Omental fat pad (tissue), 4 donors: ENCODE results near the gene CYSRT1. TPM values are rescaled to one million over a fixed set of nuclear protein-coding genes. Genes with fewer than 3 reads are reported as not detected.
"Not testable (repeated sequence)": the region's sequence is repeated elsewhere in the genome, so short reads cannot be mapped to it uniquely, and the experiment has no call there.

Experiments
- ATAC-seq: fragments of 150-250 bp; one replicate; pipeline ENCODE4 v1.9.1; 2016; ENCODE audit warnings: mild to moderate bottlenecking, moderate library complexity; ENCODE audit not compliant: low FRiP score
- DNase-seq: peaks from one replicate; pipeline ENCODE4 v3.0.0-alpha.2; 2019; ENCODE audit warnings: low spot score
- total RNA-seq, 4 donors: library from RNA; depleted of rRNA; stranded (reverse); fragments of >200 nt; gene quantifications; one replicate each; pipeline ENCODE4 v1.1.0, GENCODE V29; 2016
- TF ChIP-seq, protein P1 (sequence below), 3 donors: fragments of 450-650 bp; IDR thresholded peaks; one replicate each; pipeline ENCODE4 v1.5.1; 2016 to 2017; ENCODE audit warnings: antibody characterized with exemption in 3 of 3, mild to moderate bottlenecking in 3 of 3, moderate library complexity in 2 of 3

Gene CYSRT1
- total RNA-seq, 4 donors from 2014 or later = 0.36 to 0.65 (median 0.38) TPM; not detected in 1

DNA sequence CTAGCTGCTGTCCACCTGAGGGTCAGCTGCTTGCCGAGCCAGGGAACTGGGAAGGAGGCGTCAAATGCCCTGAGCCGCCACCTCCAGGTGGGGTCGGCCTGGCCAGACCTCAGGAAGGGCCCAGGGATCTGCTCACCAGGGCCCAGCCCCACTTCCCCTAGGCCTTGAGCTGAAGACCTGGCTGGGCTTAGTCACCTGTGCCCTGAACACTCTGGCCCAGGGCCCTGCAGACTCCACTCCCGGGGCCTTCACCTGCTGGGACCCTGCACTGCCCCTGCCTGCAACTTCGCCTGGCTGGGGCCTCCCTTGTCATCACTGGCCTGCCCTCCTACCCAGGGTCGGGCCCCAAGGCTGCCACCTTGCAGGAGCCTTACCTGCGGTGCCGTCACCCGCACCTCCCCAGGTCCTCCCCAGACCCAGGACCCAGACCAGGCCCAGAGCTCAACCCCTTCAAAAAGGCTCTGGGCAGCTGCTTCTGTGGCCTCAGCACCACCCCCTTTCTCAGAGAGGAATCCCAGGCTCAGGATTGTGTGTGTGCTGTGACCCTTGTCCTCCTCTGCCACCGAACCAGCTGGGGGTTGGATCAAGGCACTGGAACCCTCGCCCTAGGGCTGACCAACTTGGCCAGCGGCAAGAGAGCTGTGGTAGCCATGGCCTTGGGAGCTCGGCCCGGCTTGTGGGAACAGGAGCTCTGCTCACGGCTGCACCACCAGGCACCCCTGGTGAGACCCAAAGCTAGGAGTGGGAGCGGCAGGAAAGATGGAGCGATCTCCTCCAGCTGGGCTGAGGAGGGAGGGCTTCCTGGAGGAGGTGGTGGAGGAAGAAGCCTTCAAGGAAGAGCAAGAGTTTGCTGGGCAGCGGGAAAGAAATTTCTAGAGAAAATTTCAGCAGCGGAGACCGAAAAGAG, 29.0 kb downstream of the CYSRT1 start:
- DNase-seq (no peak), ATAC-seq (no peak)
- TF ChIP-seq, protein P1, sequence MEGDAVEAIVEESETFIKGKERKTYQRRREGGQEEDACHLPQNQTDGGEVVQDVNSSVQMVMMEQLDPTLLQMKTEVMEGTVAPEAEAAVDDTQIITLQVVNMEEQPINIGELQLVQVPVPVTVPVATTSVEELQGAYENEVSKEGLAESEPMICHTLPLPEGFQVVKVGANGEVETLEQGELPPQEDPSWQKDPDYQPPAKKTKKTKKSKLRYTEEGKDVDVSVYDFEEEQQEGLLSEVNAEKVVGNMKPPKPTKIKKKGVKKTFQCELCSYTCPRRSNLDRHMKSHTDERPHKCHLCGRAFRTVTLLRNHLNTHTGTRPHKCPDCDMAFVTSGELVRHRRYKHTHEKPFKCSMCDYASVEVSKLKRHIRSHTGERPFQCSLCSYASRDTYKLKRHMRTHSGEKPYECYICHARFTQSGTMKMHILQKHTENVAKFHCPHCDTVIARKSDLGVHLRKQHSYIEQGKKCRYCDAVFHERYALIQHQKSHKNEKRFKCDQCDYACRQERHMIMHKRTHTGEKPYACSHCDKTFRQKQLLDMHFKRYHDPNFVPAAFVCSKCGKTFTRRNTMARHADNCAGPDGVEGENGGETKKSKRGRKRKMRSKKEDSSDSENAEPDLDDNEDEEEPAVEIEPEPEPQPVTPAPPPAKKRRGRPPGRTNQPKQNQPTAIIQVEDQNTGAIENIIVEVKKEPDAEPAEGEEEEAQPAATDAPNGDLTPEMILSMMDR (IDR thresholded peaks at IDR 0.05) = no peak

DNA sequence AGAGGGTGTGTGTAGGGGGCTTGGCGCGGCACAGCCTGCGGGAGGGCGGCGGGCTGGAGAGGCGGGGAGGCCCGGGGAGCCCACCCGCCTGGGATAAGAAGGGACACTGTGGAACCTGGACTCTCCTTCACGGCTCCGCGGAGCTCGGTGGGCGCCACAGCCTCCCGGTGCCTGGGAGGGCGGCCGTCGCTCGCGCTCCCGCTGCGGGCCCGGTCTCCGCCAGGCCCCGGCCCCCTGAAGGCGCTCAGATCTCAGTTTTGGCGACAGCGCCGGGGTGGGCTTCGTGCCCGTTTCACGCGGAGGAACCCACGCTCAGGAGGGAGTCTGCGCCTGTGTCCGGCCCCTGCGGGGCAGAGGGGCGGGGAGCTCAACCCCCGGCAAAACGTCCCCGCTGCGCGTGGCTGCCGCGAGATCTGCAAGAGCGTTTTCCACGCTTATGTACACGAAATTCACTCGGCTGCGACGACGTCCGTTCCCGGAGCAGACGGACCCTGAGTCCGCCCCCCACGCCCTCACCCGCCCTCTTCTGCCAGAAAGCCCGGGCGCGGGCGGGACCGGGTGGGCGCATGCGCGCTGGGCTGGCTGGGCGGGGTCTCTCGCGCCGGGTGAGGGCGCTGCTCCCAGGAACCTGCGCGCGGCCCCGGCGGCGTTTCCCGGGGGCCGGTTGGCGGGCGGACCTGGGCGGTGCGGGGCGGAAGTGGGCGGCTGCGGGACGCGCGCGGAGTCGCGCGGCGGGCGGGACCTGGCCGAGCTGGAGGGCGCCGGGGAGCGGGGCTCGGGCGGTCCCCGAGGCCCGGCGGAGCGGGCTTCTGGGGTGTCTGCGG, 29.9 kb downstream of the CYSRT1 start, which contains the start of gene NELFB:
Gene NELFB, plus strand, starts transcription at position 704 of the 824 bp plus-strand sequence.
- ATAC-seq = peak; percentile 93
- peak; percentile 72 for DNase-seq
- TF ChIP-seq, protein P1 (IDR thresholded peaks at IDR 0.05) = no peak

DNA sequence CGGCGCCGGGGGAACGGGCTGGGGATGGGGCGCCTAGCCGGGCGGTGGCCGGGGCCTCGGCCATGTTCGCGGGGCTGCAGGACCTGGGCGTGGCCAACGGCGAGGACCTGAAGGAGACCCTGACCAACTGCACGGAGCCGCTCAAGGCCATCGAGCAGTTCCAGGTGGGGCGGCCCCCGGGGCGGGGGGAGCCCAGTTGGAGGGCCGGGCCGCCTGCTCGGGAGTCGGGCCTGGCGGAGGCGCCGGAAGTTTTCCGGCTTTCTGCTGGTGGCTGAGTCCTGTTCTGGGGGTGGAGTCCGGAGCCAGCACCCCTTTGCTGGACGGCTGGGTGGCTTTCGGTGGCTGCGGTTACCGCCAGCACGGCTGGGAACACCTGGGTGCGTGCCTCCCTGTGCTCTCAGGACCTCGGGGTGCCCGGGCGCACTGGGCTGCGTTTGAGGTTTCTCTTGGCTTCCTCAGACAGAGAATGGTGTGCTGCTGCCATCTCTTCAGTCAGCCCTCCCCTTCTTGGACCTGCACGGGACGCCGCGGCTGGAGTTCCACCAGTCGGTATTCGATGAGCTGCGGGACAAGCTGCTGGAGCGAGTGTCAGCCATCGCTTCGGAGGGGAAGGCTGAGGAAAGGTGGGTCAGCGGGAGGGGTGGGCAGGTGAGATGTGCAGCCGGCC, 30.6 kb downstream of the CYSRT1 start:
- TF ChIP-seq, protein P1 (IDR thresholded peaks at IDR 0.05) = no peak
- ATAC-seq = peak; percentile 49
- no peak for DNase-seq

DNA sequence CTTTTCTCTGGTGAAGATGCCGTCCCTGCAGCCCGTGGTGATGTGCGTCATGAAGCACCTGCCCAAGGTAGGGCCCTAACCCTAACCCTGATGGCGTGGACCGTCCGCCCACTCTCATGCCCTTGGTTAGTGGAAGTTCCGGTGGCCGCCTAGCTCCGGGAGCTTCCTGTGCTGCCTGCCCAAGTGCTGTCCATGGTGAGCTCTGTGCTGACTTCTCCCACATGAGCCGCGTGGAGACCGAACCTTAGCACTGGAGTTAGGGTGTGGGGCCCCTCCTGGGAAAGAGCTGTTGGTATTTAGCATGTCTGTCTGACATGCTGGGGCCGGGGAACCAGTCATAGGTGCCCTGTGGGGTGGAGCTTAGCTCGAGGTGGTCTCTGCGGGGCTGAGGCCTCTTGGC, 31.4 kb downstream of the CYSRT1 start:
- TF ChIP-seq, protein P1 (IDR thresholded peaks at IDR 0.05) = no peak
- DNase-seq (no peak), ATAC-seq (no peak)

DNA sequence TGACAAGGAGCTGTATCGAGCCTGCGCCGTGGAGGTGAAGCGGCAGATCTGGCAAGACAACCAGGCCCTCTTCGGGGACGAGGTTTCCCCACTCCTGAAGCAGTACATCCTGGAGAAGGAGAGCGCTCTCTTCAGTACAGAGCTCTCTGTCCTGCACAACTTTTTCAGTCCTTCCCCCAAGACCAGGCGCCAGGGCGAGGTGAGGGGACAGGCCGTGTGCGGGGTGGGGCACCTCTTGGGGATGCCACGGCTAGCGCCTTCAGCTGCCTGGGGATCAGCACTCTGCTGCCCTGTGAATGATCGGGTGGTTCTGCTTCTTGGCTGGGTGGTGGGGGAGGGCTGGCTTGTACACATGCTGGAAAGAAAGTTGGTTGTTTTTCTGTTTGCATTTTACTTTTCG, 31.9 kb downstream of the CYSRT1 start:
- TF ChIP-seq, protein P1 (IDR thresholded peaks at IDR 0.05) = no peak
- DNase-seq (no peak), ATAC-seq (no peak)

DNA sequence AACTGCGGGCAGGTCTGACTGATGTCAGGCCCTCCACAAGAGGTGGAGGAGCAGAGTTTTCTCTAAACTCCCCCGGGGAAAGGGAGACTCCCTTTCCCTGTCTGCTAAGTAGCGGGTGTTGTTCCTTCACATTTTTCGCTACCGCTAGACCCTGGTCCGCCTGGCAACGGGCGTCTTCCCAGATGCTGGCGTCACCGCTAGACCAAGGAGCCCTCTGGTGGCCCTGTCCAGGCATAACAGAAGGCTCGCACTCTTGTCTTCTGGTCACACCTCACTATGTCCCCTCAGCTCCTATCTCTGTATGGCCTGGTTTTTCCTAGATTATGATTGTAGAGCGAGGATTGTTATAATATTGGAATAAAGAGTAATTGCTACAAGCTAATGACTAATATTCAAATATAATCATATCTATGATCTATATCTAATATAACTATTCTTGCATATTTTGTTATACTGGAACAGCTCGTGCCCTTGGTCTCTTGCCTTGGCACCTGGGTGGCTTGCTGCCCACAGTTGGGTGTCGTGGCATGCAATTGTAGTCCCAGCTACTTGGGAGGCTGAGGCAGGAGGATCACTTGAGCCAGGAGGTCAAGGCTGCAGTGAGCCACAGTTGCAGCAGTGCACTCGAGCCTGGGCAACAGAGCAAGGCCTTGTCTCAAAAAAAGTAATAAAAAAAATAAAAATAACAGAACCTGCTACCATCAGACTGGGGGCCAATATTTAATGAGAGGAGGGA, 37.4 kb downstream of the CYSRT1 start:
- not testable (repeated sequence) for DNase-seq, ATAC-seq
